Endothelial cell of umbilical vein (primary cell): ENCODE data around the gene MAP2K5. TPM values are rescaled to one million over a fixed set of nuclear protein-coding genes. Genes with fewer than 3 reads are reported as not detected.

Experiments
- BruUV-seq: library from RNA; stranded (reverse); fragments of 400-500 nt; replicated peaks from 2 replicates; lab custom pipeline; 2021; lab: Mats Ljungman, UMichigan
- CTCF ChIA-PET: fragments of 300-600, 350-600 bp; sonication (Branson Sonifier 250); formaldehyde crosslinking; loops from one replicate; lab custom pipeline; 2021; ENCODE audit warnings: antibody characterized with exemption, inconsistent platforms; lab: Charles Lee
- POLR2A ChIA-PET: fragments of 300-600, 350-600 bp; sonication (Branson Sonifier 250); formaldehyde crosslinking; loops from one replicate; lab custom pipeline; 2021; ENCODE audit warnings: antibody characterized with exemption, inconsistent platforms; lab: Charles Lee
- DNase-seq: peaks from one replicate; pipeline ENCODE4 v3.0.0-alpha.2; 2011; ENCODE audit warnings: low read depth, low spot score
- FAIRE-seq: peaks from 2 replicates; lab custom pipeline; 2011; peaks lifted over from hg19 to GRCh38; lab: Jason Lieb, UNC
- H2AFZ ChIP-seq: 2 replicates; pipeline ENCODE4 v1.6.0; 2012; ENCODE audit warnings: low read depth, low read length, control low read depth, inconsistent platforms
- H3K27ac ChIP-seq: 2 replicates; pipeline ENCODE4 v1.5.1; 2011; ENCODE audit warnings: low read depth, mild to moderate bottlenecking, control low read depth, low read length, moderate library complexity; ENCODE audit not compliant: insufficient read depth
- H3K27me3 ChIP-seq, 2 experiments: 2 replicates each; pipeline versions ENCODE4 v1.6.0 to v1.6.1; 2011; ENCODE audit warnings: low read length in 2 of 2, mixed read lengths in 1 of 2; ENCODE audit not compliant: control insufficient read depth in 2 of 2, insufficient read depth in 2 of 2
- H3K36me3 ChIP-seq, 2 experiments: 2 replicates in 1 of 2; 3 replicates in 1 of 2; pipeline ENCODE4 v1.5.1; 2011; ENCODE audit warnings: low read length in 2 of 2, mild to moderate bottlenecking in 1 of 2, moderate library complexity in 1 of 2; ENCODE audit not compliant: control insufficient read depth in 2 of 2, insufficient read depth in 2 of 2; ENCODE audit errors: extremely low read depth in 1 of 2
- H3K4me1 ChIP-seq: 3 replicates; pipeline ENCODE4 v1.5.1; 2011; ENCODE audit warnings: mild to moderate bottlenecking, low read length; ENCODE audit not compliant: control insufficient read depth, insufficient read depth; ENCODE audit errors: extremely low read depth
- H3K4me2 ChIP-seq: 2 replicates; pipeline ENCODE4 v1.6.1; 2011; ENCODE audit warnings: low read length, control low read depth, mixed read lengths; ENCODE audit not compliant: insufficient read depth
- H3K4me3 ChIP-seq, 3 experiments: fragments of 200-600 bp in 1 of 3; sonication (generic), shearing (Covaris generic) in 1 of 3; replicated peaks in 1 of 3; 2 replicates each; pipeline ENCODE4 v1.5.1; 2011 to 2016; ENCODE audit warnings: control low read depth in 3 of 3, low read length in 3 of 3, mild to moderate bottlenecking in 2 of 3, inconsistent platforms in 1 of 3, low read depth in 1 of 3, moderate library complexity in 1 of 3; ENCODE audit not compliant: insufficient read depth in 1 of 3
- H3K79me2 ChIP-seq: 2 replicates; pipeline ENCODE4 v1.6.0; 2012; ENCODE audit warnings: low read length, inconsistent platforms; ENCODE audit not compliant: control insufficient read depth, insufficient read depth
- H3K9ac ChIP-seq: replicated peaks from 2 replicates; pipeline ENCODE3; 2011; ENCODE audit warnings: low read length, control low read depth; ENCODE audit not compliant: insufficient read depth; ENCODE audit errors: extremely low read depth
- H3K9me1 ChIP-seq: replicated peaks from 3 replicates; pipeline ENCODE4 v1.6.0; 2011; ENCODE audit warnings: mild to moderate bottlenecking, low read length; ENCODE audit not compliant: control insufficient read depth, insufficient read depth; ENCODE audit errors: extremely low read depth
- H3K9me3 ChIP-seq: replicated peaks from 2 replicates; pipeline ENCODE4 v1.5.1; 2012; ENCODE audit warnings: low read length, inconsistent platforms; ENCODE audit not compliant: control insufficient read depth, insufficient read depth
- H4K20me1 ChIP-seq: replicated peaks from 2 replicates; pipeline ENCODE3; 2011; ENCODE audit warnings: mild to moderate bottlenecking, low read length; ENCODE audit not compliant: control insufficient read depth, insufficient read depth; ENCODE audit errors: extremely low read depth
- EZH2 ChIP-seq: IDR thresholded peaks from 2 replicates; pipeline ENCODE4 v1.6.1; 2012; ENCODE audit warnings: borderline replicate concordance, low read depth, mild to moderate bottlenecking, moderate library complexity, low read length, inconsistent platforms; ENCODE audit not compliant: severe bottlenecking
- FOS ChIP-seq: IDR thresholded peaks from 2 replicates; pipeline ENCODE4 v1.6.1; 2011; ENCODE audit warnings: mild to moderate bottlenecking, low read length, moderate library complexity, borderline replicate concordance; ENCODE audit not compliant: insufficient read depth
- GATA2 ChIP-seq: IDR thresholded peaks from 2 replicates; pipeline ENCODE4 v1.7.0; 2011; ENCODE audit warnings: low read depth, mild to moderate bottlenecking, moderate library complexity, mixed read lengths, low read length; ENCODE audit not compliant: insufficient read length, insufficient read depth
- JUN ChIP-seq: IDR thresholded peaks from 2 replicates; pipeline ENCODE4 v1.6.1; 2011; ENCODE audit warnings: borderline replicate concordance, low read depth; ENCODE audit not compliant: insufficient read length, insufficient read depth
- MAX ChIP-seq: IDR thresholded peaks from 2 replicates; pipeline ENCODE4 v1.6.1; 2011; ENCODE audit not compliant: insufficient read depth, insufficient read length
- MYC ChIP-seq: IDR thresholded peaks from one replicate; pipeline ENCODE4 v1.6.1; 2011; ENCODE audit warnings: mild to moderate bottlenecking, low read depth, low read length
- POLR2A ChIP-seq: IDR thresholded peaks from 2 replicates; pipeline ENCODE4 v1.6.1; 2012; ENCODE audit warnings: low read depth, mild to moderate bottlenecking, control low read depth, low read length
- POLR2AphosphoS5 ChIP-seq: IDR thresholded peaks from 2 replicates; pipeline ENCODE4 v1.6.1; 2012; ENCODE audit warnings: low read depth, mild to moderate bottlenecking, control low read depth, low read length, moderate library complexity; ENCODE audit not compliant: insufficient read depth
- dilution Hi-C: fragments of 300-500 bp; cut with MboI; formaldehyde crosslinking; loops from one replicate; pipeline ENCODE4 v1.15.0; 2019; ENCODE audit warnings: low sequenced_read_pairs; ENCODE audit not compliant: extremely low pct_ligation_motif_present
- intact Hi-C: fragments of 100-400 bp; cut with micrococcal nuclease; formaldehyde crosslinking; loops from one replicate; pipeline ENCODE4 v1.10.0; 2022
- polyA plus RNA-seq, 4 experiments: library from polyadenylated mRNA; depleted of rRNA in 3 of 4; stranded (reverse) in 3 of 4; unstranded in 1 of 4; fragments of >200 nt; gene quantifications; 2 replicates each; pipeline versions ENCODE4 v1.2.1 to v1.2.3, GENCODE V29; 2011 to 2012; ENCODE audit warnings: missing spikeins in 1 of 4
- total RNA-seq: library from RNA; stranded (reverse); gene quantifications from 2 replicates; pipeline ENCODE4 v1.2.3, GENCODE V29; 2021
- TF ChIP-seq, protein P1 (sequence below), 2 donors: IDR thresholded peaks; 1 replicate in 1 of 2; 2 replicates in 1 of 2; pipeline ENCODE4 v1.5.1; 2011; ENCODE audit warnings: low read length in 2 of 2, mild to moderate bottlenecking in 2 of 2, moderate library complexity in 2 of 2, control low read depth in 1 of 2, inconsistent platforms in 1 of 2, low read depth in 1 of 2; ENCODE audit not compliant: insufficient read depth in 1 of 2; ENCODE audit errors: extremely low read depth in 1 of 2

MAP2K5 gene
- total and polyA plus RNA-seq, 2 donors (not counting 3 experiments of a cell fraction or from before 2014, with no cell fraction given), result 4.9 to 24.7 TPM

DNA sequence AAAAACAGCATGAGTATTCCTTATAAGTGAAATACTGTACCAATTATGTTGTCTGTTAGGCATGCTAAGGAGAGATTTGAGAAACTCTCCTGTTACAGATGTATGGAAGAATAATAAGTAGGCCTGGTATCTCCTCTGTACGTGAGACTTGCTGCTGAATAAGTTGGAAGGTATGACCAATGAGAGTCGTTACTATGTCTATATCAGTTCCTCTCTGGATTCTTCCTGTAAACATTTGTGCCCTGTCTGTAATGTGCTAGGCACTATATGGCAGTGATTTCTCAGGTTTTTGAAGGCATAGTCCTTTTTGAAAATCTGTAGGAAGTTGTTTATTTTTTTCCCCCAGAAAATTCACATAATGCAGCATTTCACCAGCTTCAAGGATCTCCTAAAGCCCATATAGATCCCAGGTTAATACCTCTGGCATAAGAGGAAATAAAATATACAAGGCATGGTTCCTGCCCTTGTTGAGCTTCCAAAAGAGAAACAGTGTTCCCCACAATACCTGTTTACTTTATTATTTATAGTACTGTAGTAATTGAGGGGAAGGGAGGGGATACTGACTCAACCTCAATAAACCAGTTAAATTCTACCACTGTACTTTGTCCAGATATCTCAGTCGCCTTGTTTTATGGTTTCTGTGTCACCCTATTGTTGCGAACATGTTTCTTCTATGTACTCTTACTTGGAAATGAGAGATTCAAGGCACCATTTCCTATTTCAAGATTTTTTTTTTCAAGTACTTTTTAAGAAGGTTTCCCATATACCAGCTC, 28.6 kb downstream of the MAP2K5 start:
- no peak overlapping the region for H3K9ac ChIP-seq
- H2AFZ ChIP-seq, result no peak overlapping the region
- DNase-seq (no peak), FAIRE-seq (no peak)
- peaks cover 3% of the 10 kb centered on the region for H3K4me1 ChIP-seq
- TF ChIP-seq MAX (no peak), MYC (no peak), EZH2 (no peak), POLR2A (no peak), FOS (no peak), GATA2 (no peak), JUN (no peak), POLR2AphosphoS5 (no peak)
- TF ChIP-seq, protein P1, sequence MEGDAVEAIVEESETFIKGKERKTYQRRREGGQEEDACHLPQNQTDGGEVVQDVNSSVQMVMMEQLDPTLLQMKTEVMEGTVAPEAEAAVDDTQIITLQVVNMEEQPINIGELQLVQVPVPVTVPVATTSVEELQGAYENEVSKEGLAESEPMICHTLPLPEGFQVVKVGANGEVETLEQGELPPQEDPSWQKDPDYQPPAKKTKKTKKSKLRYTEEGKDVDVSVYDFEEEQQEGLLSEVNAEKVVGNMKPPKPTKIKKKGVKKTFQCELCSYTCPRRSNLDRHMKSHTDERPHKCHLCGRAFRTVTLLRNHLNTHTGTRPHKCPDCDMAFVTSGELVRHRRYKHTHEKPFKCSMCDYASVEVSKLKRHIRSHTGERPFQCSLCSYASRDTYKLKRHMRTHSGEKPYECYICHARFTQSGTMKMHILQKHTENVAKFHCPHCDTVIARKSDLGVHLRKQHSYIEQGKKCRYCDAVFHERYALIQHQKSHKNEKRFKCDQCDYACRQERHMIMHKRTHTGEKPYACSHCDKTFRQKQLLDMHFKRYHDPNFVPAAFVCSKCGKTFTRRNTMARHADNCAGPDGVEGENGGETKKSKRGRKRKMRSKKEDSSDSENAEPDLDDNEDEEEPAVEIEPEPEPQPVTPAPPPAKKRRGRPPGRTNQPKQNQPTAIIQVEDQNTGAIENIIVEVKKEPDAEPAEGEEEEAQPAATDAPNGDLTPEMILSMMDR (IDR thresholded peaks at IDR 0.05; ENCODE audit: extremely low read depth in 1 of 2, insufficient read depth in 1 of 2, low read depth in 1 of 2, low read length in 2 of 2), result no peak
- H3K9me1 ChIP-seq, result no peaks in the 10 kb centered on the region
- H3K9me3 ChIP-seq, result no peaks in the 10 kb centered on the region
- H3K27ac ChIP-seq, result no peak overlapping the region
- H3K27me3 ChIP-seq, result no peaks in the 10 kb centered on the region
- H3K36me3 ChIP-seq, result no peaks in the 10 kb centered on the region
- ChIA-PET POLR2A (no interaction called here), CTCF (interaction anchor here (1.3 kb wide), 1 partner anchor 11 kb away, joined by 3 read pairs; no protein-coding TSS in a partner anchor)
- dilution Hi-C loops (no loop called here), intact Hi-C loops (no loop called here)
- H4K20me1 ChIP-seq, result no peaks in the 10 kb centered on the region
- no TSS peak for BruUV-seq
- H3K4me3 ChIP-seq, result no peak overlapping the region
- H3K4me2 ChIP-seq, result no peak overlapping the region
- no peaks in the 10 kb centered on the region for H3K79me2 ChIP-seq
